GM21528 (cell line): ENCODE data around the gene NFATC1.
A peak's percentile ranks its signal among the peaks of the same experiment; 100 is the strongest.

Source experiments
- ATAC-seq: cut with Tn5 transposase; IDR thresholded peaks from one replicate; pipeline ENCODE4 v1.9.1; 2021; ENCODE audit warnings: mild to moderate bottlenecking, moderate library complexity; ENCODE audit not compliant: unreplicated experiment, low FRiP score

NFATC1 gene

DNA sequence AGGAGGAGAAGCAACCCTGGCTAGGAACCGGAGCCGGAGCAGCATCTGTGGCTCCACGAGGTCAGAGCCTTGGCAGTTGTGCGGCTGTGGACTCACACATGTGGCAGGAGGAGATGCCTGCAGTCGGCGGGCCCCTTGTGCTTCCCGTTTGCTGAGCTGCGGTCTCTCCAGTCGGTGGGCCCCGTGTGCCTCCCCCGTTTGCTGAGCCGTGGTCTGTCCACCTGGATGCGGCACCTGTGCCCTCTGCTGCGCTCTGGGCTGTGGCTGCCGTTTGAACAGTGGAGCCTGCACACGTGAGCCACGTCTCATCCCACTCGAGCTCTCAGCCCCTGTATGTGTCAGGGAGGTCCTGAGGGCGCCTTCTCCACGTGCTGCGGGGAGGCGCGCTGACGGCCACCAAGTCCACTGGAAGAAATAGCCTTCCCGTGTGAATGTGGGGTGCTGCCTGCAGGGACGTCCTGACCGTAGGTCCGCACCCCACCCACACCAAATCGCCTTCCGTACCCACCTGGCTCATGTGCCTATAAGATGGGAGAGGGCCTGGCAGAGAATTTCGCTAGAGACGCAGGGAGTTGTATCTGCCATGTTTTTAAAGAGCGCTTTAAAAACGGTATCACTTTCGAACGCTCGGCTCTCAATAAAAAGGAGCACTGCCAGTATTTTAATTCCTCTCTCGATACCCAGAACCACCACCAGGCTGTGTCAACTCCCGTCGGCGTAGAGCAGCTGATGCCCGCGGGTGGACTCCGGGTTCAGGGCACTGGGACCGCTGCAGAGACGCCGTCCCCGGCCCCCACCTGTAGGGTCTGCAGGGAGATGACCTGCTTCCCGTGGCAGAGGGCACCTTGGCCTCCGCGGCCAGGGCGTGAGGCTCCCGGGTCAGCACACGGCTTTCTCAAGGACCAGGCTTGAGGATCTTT, 117.0 kb downstream of the NFATC1 start:
- no peak for ATAC-seq

DNA sequence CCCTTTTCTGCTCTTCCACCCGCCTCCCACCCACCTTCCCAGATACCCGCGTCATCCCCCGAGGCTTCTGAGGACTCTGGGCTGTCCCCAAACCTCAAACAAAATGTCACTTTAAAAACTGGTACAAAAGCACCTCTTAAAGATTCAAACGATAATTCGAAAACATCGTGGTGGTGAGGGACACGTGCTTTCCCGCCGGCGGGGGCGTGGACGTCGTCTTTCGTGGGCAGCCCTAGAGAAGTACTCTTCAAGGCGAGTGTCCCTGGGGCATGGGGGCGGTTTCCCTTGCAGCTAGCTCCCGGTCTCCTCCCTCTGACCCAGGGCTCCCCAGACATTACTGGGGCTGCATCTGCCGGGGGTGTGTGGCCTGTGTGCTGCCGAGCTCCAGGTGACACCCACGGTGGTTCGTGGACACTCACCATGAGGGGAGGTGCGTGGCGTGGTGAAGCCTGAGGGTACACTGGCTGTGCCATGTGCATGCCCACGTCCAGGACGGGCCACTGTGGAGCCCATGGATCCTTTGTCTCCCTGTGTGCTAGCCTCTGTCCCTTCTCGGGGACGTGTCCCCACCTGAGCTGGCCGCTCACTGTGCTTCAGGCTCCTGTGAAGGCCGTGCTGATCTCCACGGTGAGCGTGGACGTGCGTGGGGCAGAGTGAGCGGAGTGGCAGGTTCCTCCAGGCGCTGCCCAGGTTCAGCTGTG, 117.8 kb downstream of the NFATC1 start:
- no peak for ATAC-seq

DNA sequence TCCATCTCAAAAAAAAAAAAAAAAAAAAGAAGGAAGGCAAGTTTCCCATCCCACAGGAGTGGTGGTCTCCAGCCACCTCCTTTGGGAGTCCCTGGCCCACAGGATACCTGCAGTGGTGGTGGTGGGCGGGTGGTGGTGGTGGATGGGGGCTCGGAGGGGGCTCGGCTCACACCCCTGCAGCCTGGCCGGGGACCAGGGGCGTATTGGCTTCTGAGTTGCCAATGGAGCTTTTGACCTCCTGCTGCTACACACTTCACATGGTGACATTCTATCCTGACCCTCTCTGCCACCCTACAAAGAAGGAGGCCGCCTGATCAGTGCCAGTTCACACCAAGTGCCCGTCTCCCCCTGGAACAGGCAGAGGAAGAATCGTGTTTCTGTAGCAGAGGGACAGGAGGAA, 119.6 kb downstream of the NFATC1 start:
- no peak for ATAC-seq

DNA sequence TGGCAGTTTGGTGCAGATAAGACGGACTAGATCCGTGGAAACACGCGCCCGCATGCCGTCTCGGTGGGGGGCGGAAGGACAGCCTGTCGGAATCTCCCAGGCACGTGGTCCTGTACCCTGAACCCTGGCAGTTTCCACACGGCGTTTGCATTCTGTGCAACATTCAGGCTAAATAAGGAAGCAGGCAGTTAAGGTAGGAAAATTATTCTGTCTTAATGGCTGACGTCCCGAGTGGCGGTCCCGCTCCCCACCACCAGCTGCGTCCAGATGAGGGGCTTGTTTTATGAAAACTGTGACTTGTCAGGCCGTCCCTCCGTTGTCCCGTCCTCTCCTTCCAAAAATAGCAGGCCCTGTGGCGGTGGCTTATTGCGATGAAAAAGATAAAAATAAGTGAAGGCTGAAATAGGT, 120.2 kb downstream of the NFATC1 start:
- ATAC-seq, result no peak

DNA sequence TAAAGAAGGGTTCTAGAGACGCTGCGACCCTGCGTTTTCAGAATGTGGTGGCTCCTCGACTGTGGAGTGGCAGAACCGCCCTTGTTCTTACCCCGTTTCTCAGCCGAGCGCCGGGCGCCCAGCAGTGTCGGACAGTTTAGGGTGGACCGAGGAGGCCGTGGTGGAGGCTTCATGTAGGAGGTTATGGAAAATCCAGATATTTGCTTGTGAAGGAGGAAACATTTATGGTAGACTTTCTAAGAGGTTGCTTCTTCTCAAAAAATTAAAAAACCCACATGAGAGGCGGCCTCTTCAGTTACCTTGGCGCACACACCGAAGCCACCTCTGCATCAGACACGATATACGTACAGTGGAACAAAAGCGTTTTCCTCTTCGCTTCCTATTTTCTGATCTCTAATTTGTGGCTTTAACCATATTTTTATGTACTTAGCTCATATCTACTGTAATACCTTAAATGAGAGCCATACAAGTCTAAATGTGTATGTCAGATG, 120.8 kb downstream of the NFATC1 start:
- no peak for ATAC-seq

DNA sequence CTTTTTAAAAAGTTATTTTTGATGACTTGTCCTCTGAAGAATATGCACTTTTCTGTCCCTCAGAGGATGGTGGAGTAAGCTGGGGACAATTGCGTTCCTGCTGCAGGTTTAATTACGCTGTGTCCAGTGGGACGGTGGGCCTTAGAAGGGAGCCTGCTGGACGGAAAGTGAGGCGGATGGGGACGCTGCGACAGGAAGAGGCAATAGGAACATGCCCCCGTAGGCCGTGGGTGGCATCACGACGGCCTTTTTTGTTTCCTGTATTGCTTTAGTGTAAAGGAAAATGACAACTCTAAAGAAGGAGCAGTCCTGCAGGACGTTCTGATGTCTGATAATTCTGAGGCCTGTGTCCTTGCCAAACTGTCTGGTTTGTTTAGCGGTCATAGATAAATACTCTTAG, 121.6 kb downstream of the NFATC1 start:
- no peak for ATAC-seq

DNA sequence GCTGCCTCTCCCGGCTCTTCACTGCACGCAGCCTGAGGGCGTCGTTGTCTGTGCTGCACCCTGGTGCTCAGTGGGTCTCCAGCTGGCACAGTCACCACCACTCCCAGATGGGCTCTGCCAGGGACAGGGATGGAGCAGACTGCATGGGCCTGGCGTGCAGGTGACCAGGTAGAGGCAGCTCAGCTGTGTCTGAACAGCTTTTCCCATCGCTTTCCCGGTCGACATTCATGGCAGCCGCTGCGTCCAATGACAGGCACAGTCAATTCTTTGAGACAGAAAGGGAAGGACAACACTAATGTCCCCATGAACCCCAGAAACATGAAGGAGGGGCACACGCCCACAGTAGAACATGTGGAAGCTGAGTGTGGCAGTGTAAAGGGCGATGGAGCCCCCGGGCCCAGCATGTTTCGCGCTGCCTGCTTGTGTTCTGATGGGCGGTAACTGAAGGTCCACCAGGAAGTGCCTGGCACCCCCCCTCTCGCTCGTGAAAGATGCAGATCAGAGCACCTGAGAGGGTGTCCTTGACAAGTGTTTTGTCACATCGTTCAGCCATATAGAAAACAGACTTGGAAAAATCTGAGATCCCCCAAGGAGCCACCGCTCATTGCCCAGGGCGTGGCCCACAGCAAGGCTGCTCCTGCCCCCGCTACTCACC, 122.4 kb downstream of the NFATC1 start:
- no peak for ATAC-seq

DNA sequence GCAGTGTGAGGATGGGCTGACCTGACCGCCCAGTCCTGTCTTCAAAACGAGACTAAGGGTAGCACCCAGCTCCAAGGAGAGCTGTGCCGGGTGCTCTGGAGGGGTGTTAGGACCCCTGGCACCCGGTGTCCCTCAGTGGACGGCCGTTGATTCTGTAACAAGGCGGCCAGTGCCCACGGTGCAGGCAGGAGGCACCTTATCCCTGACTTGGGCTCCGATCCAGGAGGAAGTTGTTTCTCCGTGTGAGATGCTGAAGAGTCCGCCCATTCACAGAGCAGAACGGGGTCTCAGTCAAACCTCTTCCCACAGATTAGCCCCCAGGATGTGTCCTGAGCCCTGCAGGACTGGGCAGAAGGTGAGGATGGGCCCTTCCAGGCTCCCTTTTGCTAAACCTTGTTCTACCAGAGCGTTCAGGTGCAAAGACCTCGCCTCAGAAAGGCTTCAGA, 123.0 kb downstream of the NFATC1 start:
- no peak for ATAC-seq

DNA sequence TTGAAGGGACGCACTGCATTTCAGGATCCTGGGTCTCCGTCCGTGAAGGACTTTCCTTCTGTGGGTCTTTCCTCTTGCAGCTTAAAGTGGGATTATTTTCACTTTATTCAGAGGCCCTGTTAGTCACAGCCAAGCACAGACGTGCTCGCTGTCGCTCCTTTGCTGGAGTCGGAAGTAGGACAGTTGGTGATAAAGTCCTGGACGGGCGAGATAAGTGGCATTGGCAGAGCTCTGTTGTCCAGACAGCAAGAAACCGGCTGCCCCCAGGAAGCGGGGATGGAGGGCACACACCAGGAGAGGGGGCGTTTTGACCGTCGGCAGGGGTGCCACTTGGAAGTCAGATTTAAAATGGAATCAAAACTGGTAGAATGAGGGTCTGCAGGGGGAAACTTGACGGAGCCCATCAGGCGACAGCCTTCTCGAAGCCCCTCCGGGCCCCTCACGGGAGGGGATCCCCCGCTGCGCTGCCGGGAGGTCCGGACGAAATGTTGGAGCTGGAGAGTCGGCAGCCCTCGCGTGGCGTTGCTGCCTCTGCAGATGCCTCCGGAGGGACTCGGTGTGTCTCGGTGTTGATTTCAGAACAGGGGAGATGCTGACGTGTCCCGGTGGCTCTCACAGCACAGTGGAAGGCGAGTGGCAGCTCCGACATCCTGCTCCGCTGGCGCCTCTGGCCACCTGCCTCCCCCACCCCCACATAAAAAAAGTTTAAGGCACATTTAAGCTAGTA, 124.2 kb downstream of the NFATC1 start:
- no peak for ATAC-seq

DNA sequence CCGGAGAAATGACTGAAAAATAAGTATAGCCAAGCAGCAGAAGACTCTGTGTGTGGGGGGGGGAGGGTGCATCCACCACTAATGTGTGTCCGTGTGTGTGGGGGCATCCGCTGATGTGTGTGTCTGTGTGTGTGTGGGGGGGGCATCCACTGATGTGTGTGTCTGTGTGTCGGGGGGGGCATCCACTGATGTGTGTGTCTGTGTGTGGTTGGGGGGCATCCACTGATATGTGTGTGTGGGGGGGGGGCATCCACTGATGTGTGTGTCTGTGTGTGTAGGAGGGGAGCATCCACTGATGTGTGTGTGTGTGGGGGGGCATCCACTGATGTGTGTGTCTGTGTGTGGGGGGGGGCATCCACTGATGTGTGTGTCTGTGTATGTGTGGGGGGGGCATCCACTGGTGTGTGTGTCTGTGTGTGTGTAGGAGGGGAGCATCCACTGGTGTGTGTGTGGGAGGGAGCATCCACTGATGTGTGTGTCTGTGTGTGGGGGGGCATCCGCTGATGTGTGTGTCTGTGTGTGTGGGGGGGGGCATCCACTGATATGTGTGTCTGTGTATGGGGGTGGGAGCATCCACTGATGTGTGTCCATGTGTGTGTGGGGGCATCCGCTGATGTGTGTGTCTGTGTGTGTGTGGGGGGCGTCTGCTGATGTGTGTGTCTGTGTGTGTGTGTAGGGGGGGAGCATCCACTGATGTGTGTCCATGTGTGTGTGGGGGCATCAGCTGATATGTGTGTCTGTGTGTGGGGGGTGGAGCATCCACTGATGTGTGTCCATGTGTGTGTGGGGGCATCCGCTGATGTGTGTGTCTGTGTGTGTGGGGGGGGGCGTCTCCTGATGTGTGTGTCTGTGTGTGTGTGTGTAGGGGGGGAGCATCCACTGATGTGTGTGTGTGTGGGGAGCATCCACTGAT, 125.0 kb downstream of the NFATC1 start:
- no peak for ATAC-seq

DNA sequence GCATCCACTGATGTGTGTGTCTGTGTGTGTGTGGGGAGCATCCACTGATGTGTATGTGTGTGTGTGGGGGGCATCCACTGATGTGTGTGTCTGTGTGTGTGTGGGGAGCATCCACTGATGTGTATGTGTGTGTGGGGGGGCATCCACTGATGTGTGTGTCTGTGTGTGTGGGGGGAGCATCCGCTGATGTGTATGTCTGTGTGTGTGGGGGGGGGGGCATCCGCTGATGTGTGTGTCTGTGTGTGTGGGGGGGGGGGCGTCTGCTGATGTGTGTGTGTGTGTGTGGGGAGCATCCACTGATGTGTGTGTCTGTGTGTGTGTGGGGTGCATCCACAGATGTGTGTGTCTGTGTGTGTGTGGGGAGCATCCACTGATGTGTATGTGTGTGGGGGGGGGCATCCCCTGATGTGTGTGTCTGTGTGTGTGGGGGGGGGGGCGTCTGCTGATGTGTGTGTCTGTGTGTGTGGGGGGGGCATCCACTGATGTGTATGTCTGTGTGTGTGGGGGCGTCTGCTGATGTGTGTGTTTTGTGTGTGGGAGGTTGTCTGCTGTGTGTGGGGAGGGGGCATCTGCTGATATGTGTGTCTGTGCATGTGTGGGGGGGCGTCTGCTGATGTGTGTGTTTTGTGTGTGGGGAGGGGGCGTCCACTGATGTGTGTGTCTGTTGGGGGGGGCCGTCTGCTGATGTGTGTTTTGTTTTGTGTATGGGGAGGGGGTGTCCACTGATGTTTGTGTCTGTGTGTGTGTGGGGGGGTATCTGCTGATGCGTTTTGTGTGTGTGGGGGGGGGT, 125.9 kb downstream of the NFATC1 start:
- ATAC-seq, result no peak

DNA sequence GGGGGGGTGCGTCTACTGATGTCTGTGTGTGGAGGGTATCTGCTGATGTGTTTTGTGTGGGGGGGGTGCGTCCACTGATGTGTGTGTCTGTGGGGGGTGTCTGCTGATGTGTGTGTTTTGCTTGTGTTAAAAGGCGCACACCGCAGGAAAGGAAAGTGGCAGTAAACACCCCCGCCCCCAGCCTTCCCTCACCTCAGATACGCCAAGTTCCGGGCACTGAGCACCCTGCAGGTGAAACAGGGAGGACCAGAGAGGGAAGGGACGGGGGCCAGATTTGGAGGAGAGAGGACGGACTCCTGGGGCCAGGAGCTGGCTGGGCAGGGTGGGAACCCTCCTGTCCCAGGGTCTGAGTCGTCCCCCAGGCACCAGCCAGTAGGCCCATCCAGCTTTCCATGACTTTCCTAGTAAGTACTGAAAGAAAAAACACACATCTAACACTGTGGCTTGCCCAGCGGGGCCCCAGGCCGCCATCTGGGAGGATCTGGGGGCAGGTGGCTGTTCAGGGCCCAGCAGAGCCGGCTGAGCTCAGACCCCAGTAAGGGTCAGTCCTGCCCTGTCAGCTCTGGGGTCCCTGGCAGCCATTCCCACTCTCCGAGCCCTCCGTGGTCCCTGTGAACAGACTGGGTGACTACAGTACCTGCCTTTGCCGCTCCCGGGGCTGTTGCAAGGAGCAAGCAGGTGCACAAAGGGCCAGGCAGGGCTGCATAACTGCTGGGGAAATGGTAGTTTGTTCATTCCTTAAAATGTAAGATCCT, 126.9 kb downstream of the NFATC1 start:
- ATAC-seq, result peak; percentile 13

DNA sequence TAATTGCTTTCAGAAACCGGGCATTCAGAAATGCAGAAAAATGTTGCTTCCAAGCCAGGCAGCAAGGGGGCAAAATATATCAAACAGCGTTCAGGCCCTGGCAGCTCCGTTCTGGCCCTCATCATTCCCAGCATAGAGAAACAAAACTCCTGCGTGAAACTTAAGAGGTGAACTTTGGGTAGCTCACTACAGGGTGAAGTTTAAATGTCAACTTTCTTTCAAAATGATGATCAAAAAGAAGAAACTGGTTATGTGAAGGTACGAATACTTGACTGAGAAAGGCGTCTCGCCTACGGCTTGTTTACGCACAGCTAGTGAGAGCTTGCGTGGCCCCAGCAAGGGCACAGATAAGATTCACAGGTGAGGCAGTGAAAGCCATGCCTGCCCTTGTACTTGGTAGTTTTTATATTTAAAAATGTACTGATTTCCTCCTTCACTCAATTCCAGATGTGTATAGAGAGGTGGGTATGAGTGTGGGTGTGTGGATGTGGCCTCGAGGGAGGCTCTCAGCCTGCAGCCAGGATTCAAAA, 127.5 kb downstream of the NFATC1 start:
- ATAC-seq, result peak; percentile 45

DNA sequence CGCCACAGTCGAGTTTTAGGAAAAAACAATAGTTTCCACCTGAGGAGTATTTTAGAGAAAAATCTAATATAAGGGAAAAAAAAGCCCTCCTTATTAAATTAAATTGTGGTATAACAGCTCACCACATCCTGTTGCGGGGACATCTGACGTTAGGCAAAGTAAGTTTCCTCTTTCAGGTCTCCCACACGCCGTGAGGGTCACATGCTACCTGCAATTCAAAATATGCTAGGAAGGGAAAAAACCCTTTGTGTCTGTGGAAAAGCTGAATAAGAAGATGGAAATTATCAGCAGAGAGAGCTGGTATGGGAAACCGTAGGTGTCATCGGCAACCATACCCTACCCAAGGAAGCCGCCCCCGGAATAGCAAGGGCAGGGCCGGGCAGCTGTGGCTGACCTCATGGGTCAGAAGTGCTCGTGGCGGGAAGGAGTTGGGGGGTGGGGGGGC, 128.0 kb downstream of the NFATC1 start:
- ATAC-seq, result peak; percentile 76

DNA sequence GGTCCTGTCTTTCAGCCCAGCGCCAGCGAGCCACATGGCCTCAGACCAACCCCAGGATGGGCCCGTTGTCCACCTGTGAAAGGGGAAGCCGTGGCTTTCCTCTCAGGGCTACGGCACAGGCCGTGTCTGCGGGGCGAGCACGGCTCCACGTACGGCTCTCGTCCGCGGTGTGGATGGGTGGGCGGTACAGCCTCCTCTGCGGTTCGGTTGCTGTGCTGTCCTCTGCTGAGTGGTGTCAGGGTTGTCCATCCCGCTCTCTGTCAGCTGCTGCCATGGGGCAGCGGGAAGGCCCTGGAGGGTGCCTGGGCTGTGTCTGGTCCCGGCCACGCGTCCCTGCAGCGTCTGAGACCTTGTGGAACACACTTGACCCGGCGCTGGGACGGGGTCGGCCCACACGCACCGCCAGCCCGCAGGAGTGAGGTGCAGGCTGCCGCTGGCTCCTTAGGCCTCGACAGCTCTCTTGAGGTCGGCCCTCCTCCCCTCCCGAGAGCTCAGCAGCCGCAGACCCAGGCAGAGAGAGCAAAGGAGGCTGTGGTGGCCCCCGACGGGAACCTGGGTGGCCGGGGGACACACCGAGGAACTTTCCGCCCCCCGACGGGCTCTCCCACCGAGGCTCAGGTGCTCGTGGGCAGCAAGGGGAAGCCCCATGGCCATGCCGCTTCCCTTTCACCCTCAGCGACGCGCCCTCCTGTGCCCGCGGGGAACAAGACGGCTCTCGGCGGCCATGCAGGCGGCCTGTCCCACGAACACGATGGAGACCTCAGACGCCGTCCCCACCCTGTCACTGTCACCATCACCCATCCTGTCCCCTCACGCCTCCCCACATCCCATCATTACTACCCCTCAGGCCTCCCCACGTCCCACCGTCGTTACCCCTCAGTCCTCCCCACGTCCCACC, 128.7 kb downstream of the NFATC1 start:
- ATAC-seq, result peak; percentile 48
